ENCODE results near the gene STK11IP.

The STK11IP gene

DNA sequence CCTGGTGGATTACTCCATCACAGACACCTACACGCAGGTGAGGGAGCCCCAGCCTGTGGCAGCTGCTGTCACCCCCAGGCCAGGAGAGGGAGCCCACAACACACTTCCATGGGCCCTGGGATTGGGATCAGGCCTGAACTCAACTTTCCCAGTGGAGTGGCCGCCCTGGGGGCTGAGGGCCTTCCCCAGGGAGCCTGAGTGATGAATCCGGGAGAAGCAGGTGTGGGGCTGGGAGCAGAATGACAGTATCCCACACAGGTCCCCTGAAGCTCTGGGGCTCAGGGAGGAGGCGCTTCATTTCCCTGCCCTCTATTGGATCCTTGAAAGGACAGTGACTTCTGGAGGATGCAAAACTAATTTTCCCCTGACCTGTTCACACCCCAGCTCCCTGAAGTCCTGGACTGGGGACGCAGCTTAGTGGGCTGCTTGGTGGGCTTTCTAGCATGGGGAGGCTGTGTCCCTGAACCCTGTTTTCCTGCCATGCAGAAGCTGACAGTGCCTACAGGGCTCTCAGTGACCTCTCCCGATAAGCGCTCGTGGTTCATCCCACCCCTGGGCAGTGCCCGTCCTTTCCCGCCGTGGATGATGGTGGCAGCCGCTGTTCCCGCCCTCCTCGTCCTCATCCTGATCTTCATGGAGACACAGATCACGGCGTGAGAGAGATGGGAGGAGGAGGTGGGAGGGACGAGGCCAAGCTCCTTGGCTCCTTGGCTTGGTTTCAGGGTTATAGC is 40.7 kb downstream of the STK11IP start:
- DNase-seq, result no peak
- Histone ChIP-seq H3K9me3 (ENCODE audit: control extremely low read depth in 1 of 5, control insufficient read depth in 4 of 5, insufficient read depth in 2 of 5, low read depth in 1 of 5, low read length in 4 of 5) (no peaks in the 10 kb centered on the region), H3K27me3 (replicated peaks in 2 of 5; ENCODE audit: control insufficient read depth in 4 of 5, insufficient read depth in 5 of 5, low read length in 4 of 5) (peaks cover 0 to 4% (median 0%) of the 10 kb centered on the region in 5 experiments), H3K36me3 (ENCODE audit: control insufficient read depth in 4 of 4, insufficient read depth in 4 of 4, low read length in 3 of 4) (no peaks in the 10 kb centered on the region), H3K27ac (ENCODE audit: insufficient read depth in 1 of 2, low read depth in 1 of 2, low read length in 2 of 2, poor library complexity in 1 of 2, severe bottlenecking in 2 of 2) (no peak overlapping the region), H3K4me1 (ENCODE audit: control extremely low read depth in 1 of 4, control insufficient read depth in 4 of 4, insufficient read depth in 4 of 4, low read length in 3 of 4) (peaks cover 0 to 11% (median 8%) of the 10 kb centered on the region in 4 experiments), H3K4me3 (ENCODE audit: control insufficient read depth in 1 of 7, extremely low read depth in 1 of 7, insufficient read depth in 4 of 7, low read depth in 2 of 7, low read length in 6 of 7) (no peak overlapping the region)
- CTCF ChIA-PET, result interaction anchor here (1.3 to 11.7 kb wide), 4 partner anchors 9 to 97 kb away, joined by 3 to 125 read pairs (median 6); partner anchors contain the start of genes CHPF and TMEM198
- POLR2A ChIA-PET, result no interaction called here
- 96% methylated on average over 15 of the region's 17 CpGs for WGBS (ENCODE audit: insufficient coverage)

DNA sequence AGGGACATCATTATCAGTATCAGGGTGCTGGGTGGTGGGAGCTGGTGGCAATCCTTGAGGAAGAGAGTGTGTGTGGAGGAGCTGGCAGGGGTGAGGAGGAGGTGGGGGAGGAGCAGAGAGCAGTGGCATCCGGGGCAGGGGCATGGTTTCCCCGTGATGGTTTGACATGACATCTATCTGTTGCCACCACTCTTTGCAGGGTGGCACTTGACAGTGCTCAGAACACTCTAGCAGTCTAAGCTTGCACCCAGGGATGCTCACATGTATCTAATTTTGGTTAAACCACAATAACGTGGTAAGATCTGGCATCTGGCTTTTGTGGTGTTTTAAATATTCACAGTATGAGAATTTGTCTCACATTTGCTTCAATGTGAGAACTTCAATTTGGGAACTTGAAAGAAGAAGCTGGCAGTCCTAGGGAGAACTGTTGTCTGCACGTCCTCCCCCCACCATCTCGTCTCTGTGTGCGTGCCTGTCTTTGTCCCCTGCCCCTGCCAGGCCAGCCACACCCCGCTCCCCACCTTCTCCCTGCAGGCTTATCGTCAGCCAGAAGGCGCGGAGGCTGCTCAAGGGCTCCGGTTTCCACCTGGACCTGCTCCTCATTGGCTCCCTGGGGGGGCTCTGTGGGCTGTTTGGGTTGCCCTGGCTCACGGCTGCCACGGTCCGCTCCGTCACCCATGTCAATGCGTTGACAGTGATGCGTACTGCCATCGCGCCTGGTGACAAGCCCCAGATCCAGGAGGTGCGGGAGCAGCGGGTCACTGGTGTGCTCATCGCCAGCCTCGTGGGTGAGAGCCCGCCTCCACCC is 41.5 kb downstream of the STK11IP start:
- no peaks in the 10 kb centered on the region for H3K9me3 ChIP-seq (ENCODE audit: control extremely low read depth in 1 of 5, control insufficient read depth in 4 of 5, insufficient read depth in 2 of 5, low read depth in 1 of 5, low read length in 4 of 5)
- no peak overlapping the region for H3K4me3 ChIP-seq (ENCODE audit: control insufficient read depth in 1 of 7, extremely low read depth in 1 of 7, insufficient read depth in 4 of 7, low read depth in 2 of 7, low read length in 6 of 7)
- CTCF ChIA-PET, result interaction anchor here (1.3 to 11.7 kb wide), 4 partner anchors 10 to 98 kb away, joined by 3 to 125 read pairs (median 6); partner anchors contain the start of genes CHPF and TMEM198
- WGBS (ENCODE audit: insufficient coverage), result 90% methylated on average over 17 of the region's 24 CpGs
- no peaks in the 10 kb centered on the region for H3K36me3 ChIP-seq (ENCODE audit: control insufficient read depth in 4 of 4, insufficient read depth in 4 of 4, low read length in 3 of 4)
- H3K4me1 ChIP-seq (ENCODE audit: control extremely low read depth in 1 of 4, control insufficient read depth in 4 of 4, insufficient read depth in 4 of 4, low read length in 3 of 4), result peaks cover 0 to 11% (median 8%) of the 10 kb centered on the region in 4 experiments
- peaks cover 0 to 4% (median 0%) of the 10 kb centered on the region in 5 experiments for H3K27me3 ChIP-seq (replicated peaks in 2 of 5; ENCODE audit: control insufficient read depth in 4 of 5, insufficient read depth in 5 of 5, low read length in 4 of 5)
- no peak for DNase-seq
- POLR2A ChIA-PET, result no interaction called here
- no peak overlapping the region for H3K27ac ChIP-seq (ENCODE audit: insufficient read depth in 1 of 2, low read depth in 1 of 2, low read length in 2 of 2, poor library complexity in 1 of 2, severe bottlenecking in 2 of 2)

DNA sequence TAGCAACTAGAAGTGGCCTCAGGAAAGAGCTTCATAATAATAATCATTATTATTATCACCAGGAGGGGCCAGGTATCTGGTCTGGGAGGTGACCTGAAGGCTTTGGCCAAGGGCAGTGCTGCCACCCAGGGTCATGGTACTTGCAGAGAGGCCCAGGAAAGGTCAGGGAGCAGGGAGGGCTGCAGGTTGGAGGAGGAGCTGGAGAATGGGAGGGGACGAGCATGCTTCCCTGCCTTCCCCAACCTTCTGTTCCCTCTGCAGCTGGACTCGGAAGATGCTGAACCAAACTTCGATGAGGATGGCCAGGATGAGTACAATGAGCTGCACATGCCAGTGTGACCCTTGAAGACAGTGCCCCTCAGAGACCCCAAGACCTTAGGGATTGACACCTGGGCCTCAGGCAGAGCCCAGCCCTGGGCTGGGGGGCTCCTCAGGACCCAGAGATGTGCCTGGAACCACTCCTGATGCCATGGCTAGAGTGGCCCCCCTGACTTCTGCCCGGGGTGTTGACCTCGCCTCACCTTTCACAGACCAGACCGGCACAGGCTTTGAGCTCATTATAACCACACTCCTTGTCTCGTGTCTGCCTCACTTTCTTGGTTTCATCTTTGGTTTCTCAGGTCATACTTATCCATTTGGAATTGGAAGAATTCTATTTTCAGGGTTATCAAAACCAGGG is 43.9 kb downstream of the STK11IP start:
- CTCF ChIA-PET, result interaction anchor here (1.0 to 11.7 kb wide), 15 partner anchors 12 to 239 kb away, joined by 3 to 125 read pairs (median 6); partner anchors contain the start of genes CHPF, INHA, OBSL1 and SLC4A3
- 98% methylated on average over 6 of the region's 7 CpGs for WGBS (ENCODE audit: insufficient coverage)
- Histone ChIP-seq H3K27me3 (replicated peaks in 2 of 5; ENCODE audit: control insufficient read depth in 4 of 5, insufficient read depth in 5 of 5, low read length in 4 of 5) (peaks cover 0 to 4% (median 0%) of the 10 kb centered on the region in 5 experiments), H3K4me3 (ENCODE audit: control insufficient read depth in 1 of 7, extremely low read depth in 1 of 7, insufficient read depth in 4 of 7, low read depth in 2 of 7, low read length in 6 of 7) (no peak overlapping the region), H3K9me3 (ENCODE audit: control extremely low read depth in 1 of 5, control insufficient read depth in 4 of 5, insufficient read depth in 2 of 5, low read depth in 1 of 5, low read length in 4 of 5) (no peaks in the 10 kb centered on the region), H3K27ac (ENCODE audit: insufficient read depth in 1 of 2, low read depth in 1 of 2, low read length in 2 of 2, poor library complexity in 1 of 2, severe bottlenecking in 2 of 2) (no peak overlapping the region), H3K4me1 (ENCODE audit: control extremely low read depth in 1 of 4, control insufficient read depth in 4 of 4, insufficient read depth in 4 of 4, low read length in 3 of 4) (peaks cover 0 to 11% (median 8%) of the 10 kb centered on the region in 4 experiments), H3K36me3 (ENCODE audit: control insufficient read depth in 4 of 4, insufficient read depth in 4 of 4, low read length in 3 of 4) (no peaks in the 10 kb centered on the region)
- no peak for DNase-seq
- POLR2A ChIA-PET, result no interaction called here

DNA sequence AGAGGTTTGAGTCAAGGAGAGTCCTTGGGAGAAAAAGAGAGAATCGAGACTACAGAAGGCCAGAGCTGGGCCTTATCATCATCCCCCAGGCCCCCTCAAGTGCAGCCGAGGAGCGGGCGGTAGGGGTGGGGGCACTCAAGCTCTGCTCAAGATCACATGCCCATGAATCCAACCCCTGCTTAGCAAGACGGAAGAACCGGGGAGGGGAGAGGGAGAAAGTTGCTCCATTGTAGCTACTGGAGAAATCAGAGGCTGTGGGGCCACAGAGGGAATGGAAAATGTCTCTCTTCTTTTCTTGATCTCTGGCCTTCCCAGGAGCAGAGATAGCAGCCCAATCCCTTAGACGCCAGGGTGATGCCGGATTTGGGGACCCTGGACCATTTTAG is 44.4 kb downstream of the STK11IP start:
- no peak overlapping the region for H3K4me3 ChIP-seq (ENCODE audit: control insufficient read depth in 1 of 7, extremely low read depth in 1 of 7, insufficient read depth in 4 of 7, low read depth in 2 of 7, low read length in 6 of 7)
- CTCF ChIA-PET, result interaction anchor here (0.9 to 11.7 kb wide), 17 partner anchors 12 to 240 kb away, joined by 3 to 125 read pairs (median 6); partner anchors contain the start of genes CHPF, INHA, OBSL1 and SLC4A3
- H3K36me3 ChIP-seq (ENCODE audit: control insufficient read depth in 4 of 4, insufficient read depth in 4 of 4, low read length in 3 of 4), result no peaks in the 10 kb centered on the region
- POLR2A ChIA-PET, result no interaction called here
- DNase-seq, result peak; percentile 7 to 44 (median 14)
- no peaks in the 10 kb centered on the region for H3K9me3 ChIP-seq (ENCODE audit: control extremely low read depth in 1 of 5, control insufficient read depth in 4 of 5, insufficient read depth in 2 of 5, low read depth in 1 of 5, low read length in 4 of 5)
- no peaks in the 10 kb centered on the region for H3K27me3 ChIP-seq (replicated peaks in 2 of 5; ENCODE audit: control insufficient read depth in 4 of 5, insufficient read depth in 5 of 5, low read length in 4 of 5)
- peaks cover 0 to 11% (median 8%) of the 10 kb centered on the region in 4 experiments for H3K4me1 ChIP-seq (ENCODE audit: control extremely low read depth in 1 of 4, control insufficient read depth in 4 of 4, insufficient read depth in 4 of 4, low read length in 3 of 4)
- H3K27ac ChIP-seq (ENCODE audit: insufficient read depth in 1 of 2, low read depth in 1 of 2, low read length in 2 of 2, poor library complexity in 1 of 2, severe bottlenecking in 2 of 2), result no peak overlapping the region
- WGBS (ENCODE audit: insufficient coverage), result 33% methylated on average over 1 of the region's 8 CpGs

DNA sequence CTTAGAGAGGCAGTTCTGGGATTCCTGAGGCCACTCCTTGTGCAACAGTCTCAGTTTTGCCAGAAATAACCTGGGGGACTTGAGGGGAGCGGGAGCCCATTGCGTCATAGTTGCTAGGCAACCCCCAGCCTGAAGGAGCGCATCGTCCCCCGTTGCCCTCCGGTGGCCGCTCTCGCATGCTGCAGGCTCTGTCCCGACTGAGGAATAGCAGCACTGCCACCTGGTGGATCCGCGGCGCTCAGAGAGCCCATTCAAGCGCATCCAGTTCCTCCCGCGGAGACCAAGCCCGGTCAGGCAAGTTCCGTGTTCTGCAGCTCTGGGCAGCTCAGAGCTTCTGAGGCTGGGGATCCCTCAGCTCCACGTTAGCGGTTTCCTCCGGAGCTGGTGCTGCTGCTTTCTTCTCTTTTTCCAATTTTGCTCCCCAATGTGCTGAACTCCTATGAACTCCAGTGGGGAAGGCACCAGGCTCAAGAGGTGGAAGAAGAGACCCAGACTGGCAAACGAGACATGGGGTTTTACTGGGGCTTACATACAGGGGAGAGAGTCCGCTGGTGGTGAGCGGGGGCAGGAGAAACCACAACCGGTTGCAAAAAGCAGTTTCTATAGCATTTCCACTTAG is 44.9 kb downstream of the STK11IP start:
- POLR2A ChIA-PET, result interaction anchor here (0.5 kb wide), 1 partner anchor 13 kb away, joined by 3 read pairs; no protein-coding TSS in a partner anchor

DNA sequence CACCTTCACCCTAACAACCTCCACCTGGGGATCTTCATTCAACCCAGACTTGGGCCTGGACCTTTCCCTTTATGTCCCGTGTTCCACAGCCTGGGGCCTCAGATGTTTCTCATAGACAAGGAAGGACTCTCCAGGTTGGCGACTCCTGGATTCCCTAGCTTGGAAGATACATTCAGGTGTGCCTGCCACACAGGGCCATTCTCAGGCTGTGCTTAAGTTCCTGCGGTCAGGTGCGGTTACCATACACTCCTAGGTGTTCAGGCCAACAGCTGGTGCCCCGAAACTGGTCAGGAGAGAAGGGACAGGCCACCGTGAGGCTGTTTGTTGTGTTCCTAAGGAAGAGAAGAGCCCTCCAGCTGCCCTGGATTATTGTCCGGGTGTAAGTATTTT is 45.4 kb downstream of the STK11IP start:
- Histone ChIP-seq H3K4me3 (ENCODE audit: control insufficient read depth in 1 of 7, extremely low read depth in 1 of 7, insufficient read depth in 4 of 7, low read depth in 2 of 7, low read length in 6 of 7) (peak overlapping the region in 3 of 7 experiments; percentile 26 to 60 (median 45)), H3K36me3 (ENCODE audit: control insufficient read depth in 4 of 4, insufficient read depth in 4 of 4, low read length in 3 of 4) (no peaks in the 10 kb centered on the region), H3K4me1 (ENCODE audit: control extremely low read depth in 1 of 4, control insufficient read depth in 4 of 4, insufficient read depth in 4 of 4, low read length in 3 of 4) (peaks cover 0 to 11% (median 8%) of the 10 kb centered on the region in 4 experiments), H3K9me3 (ENCODE audit: control extremely low read depth in 1 of 5, control insufficient read depth in 4 of 5, insufficient read depth in 2 of 5, low read depth in 1 of 5, low read length in 4 of 5) (no peaks in the 10 kb centered on the region), H3K27me3 (replicated peaks in 2 of 5; ENCODE audit: control insufficient read depth in 4 of 5, insufficient read depth in 5 of 5, low read length in 4 of 5) (no peaks in the 10 kb centered on the region), H3K27ac (ENCODE audit: insufficient read depth in 1 of 2, low read depth in 1 of 2, low read length in 2 of 2, poor library complexity in 1 of 2, severe bottlenecking in 2 of 2) (no peak overlapping the region)
- ChIA-PET CTCF (interaction anchor here (0.6 to 11.7 kb wide), 17 partner anchors 10 to 241 kb away, joined by 3 to 125 read pairs (median 6); partner anchors contain the start of genes CHPF, OBSL1, SLC4A3 and STK11IP), POLR2A (interaction anchor here (0.5 to 0.6 kb wide), 2 partner anchors 14 to 416 kb away, joined by 3 read pairs; no protein-coding TSS in a partner anchor)
- no peak for DNase-seq
- WGBS (ENCODE audit: insufficient coverage), result 96% methylated on average over 7 of the region's 7 CpGs

More for the DNA sequence above, 44.9 kb downstream of the STK11IP start:
- H3K27ac ChIP-seq (ENCODE audit: insufficient read depth in 1 of 2, low read depth in 1 of 2, low read length in 2 of 2, poor library complexity in 1 of 2, severe bottlenecking in 2 of 2), result no peak overlapping the region
- peak; percentile 97 to 98 (median 97) for DNase-seq
- CTCF ChIA-PET, result interaction anchor here (0.6 to 11.7 kb wide), 21 partner anchors 11 to 240 kb away, joined by 3 to 125 read pairs (median 5); partner anchors contain the start of genes CHPF, INHA, OBSL1 and SLC4A3
- WGBS (ENCODE audit: insufficient coverage), result 2% methylated on average over 24 of the region's 24 CpGs
- no peaks in the 10 kb centered on the region for H3K36me3 ChIP-seq (ENCODE audit: control insufficient read depth in 4 of 4, insufficient read depth in 4 of 4, low read length in 3 of 4)
- H3K9me3 ChIP-seq (ENCODE audit: control extremely low read depth in 1 of 5, control insufficient read depth in 4 of 5, insufficient read depth in 2 of 5, low read depth in 1 of 5, low read length in 4 of 5), result no peaks in the 10 kb centered on the region
- H3K27me3 ChIP-seq (replicated peaks in 2 of 5; ENCODE audit: control insufficient read depth in 4 of 5, insufficient read depth in 5 of 5, low read length in 4 of 5), result no peaks in the 10 kb centered on the region
- peak overlapping the region in 3 of 7 experiments; percentile 26 to 60 (median 45) for H3K4me3 ChIP-seq (ENCODE audit: control insufficient read depth in 1 of 7, extremely low read depth in 1 of 7, insufficient read depth in 4 of 7, low read depth in 2 of 7, low read length in 6 of 7)
- H3K4me1 ChIP-seq (ENCODE audit: control extremely low read depth in 1 of 4, control insufficient read depth in 4 of 4, insufficient read depth in 4 of 4, low read length in 3 of 4), result peaks cover 0 to 11% (median 8%) of the 10 kb centered on the region in 4 experiments

Measured in common myeloid progenitor, CD34-positive (primary cell).